Adipose tissue (tissue), 3 donors: ENCODE data around the gene ATP7A. TPM values are rescaled to one million over a fixed set of nuclear protein-coding genes. Genes with fewer than 3 reads are reported as not detected.
"Not testable (repeated sequence)": the region's sequence is repeated elsewhere in the genome, so short reads cannot be mapped to it uniquely, and the experiment has no call there.

Experiments
- H3K27ac ChIP-seq: one replicate; pipeline ENCODE4 v1.5.1; 2013; ENCODE audit warnings: low read depth, low read length
- WGBS, 3 donors: extraction: QIAGEN DNeasy Blood & Tissue Kit; methylation state at CpG; one replicate each; pipeline ENCODE4 v1.1.7; 2013; 5-methylcytosine and 5-hydroxymethylcytosine counted together
- polyA plus RNA-seq, 3 donors: library from polyadenylated mRNA; stranded (reverse); fragments of 200-250 nt; gene quantifications; one replicate each; pipeline ENCODE4 v1.2.3, GENCODE V29; 2013
- donor health status: healthy with polysubstance abuse.
- donor health status: Bipolar disorder and iron deficiency.
- donor health status: healthy.

Gene ATP7A
- polyA plus RNA-seq, 3 donors: 1.4 to 2.5 (median 1.5) TPM

DNA sequence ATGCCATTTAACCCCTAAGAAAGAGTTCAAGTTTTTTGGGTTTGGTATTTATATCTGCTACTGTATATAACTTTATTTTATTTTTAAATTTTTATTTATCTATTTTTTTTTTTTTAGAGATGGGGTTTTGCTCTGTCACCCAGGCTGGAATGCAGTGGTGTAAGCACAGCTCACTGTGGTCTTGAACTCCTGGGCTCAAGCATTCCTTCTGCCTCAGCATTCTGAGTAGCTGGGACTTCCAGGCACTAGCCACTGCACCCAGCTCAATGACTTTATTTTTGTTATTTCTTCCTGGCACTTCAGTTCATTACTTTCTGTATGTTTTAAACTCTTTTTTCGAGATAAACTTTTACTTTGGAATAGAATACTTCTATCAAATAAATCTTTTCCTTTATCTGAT, 101.4 kb downstream of the ATP7A start:
- WGBS, 3 donors: 63 to 98% (median 96%) methylated on average over 1 of the region's 1 CpG
- no peak overlapping the region for H3K27ac ChIP-seq

DNA sequence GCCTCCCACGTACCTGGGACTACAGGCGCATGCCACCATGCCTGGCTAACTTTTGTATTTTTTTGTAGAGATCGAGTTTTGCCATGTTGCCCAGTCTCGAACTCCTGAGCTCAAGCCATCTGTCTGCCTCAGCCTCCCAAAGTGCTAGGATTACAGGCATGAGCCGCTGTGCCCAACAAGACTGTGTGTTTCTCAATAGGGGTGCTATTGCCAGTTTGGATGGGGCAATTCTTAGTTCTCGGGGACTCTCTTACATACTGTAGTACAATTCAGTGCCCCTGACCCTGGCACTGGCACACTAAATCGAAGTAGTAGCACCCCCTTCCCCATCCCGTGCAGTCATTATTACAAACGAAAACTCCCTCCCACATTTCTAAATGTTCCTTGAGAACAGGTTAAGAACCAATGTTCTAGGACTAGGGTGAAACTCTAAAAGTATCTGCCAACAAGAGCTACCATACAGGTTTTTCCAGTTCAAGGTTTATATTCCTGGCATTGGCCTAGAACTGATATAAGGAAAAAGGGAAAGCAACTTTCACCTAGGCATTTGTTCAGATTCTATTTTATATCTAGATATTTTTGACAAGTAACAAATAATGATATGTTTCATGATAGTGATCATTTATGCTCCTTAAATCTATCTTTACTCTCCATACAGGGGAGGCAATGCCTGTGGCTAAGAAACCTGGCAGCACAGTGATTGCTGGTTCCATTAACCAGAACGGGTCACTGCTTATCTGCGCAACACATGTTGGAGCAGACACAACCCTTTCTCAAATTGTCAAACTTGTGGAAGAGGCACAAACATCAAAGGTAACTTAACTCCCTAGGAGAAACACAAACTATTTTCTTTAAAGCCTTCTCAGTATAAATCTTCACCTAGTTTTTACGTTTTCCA, 109.3 kb downstream of the ATP7A start:
- H3K27ac ChIP-seq: no peak overlapping the region
- 56 to 87% (median 68%) methylated on average over 12 of the region's 12 CpGs for WGBS, 3 donors

DNA sequence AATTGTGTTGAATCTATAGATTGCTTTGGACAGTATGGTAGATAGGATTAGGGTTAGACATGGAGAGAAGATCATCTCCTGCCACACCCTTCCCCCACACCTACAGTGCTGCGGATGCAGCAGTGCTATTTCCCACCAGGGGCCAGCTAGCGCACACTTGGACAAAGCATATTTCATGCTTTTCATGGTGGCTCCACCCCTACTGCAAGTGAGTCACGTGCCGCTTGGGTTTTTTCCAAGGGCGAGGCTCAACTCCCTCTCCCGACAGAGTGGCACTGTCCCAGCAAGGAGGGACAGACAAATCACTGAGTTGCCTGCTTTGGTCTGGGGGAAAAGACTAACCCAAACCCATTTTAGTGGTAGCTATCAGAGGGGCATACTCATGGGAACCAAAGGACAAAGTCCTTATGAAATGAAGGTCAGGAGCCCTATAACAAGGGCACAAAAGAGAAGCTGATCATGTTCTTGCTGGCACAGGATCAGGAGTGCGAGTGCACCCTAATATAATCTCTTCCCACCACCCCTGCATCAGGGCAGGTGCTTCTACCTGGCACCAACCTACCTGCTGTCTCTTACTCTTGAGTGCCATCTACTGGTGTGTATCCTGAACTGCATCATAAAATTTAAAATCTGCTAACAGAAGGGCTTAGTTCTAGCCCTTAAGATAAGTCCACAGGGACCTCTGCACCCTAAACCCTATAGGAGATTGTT, 114.0 kb downstream of the ATP7A start:
- no peak overlapping the region for H3K27ac ChIP-seq
- 47 to 58% (median 56%) methylated on average over 7 of the region's 7 CpGs for WGBS, 3 donors

DNA sequence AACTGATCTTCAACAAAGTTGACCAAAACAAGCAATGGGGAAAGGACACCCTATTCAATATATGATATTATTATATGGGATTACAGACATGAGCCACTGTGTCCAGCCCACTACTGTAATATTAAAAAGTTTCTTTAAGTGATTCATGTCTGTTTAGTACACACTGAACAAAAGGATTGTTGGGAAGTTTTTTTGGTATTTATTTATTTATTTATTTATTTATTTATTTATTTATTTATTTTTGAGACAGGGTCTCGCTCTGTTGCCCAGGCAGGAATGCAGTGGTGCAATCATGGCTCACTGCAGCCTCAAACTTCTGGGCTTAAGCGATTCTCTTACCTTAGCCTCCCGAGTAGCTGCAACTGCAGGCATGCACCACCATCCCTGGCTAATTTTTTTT, 117.3 kb downstream of the ATP7A start:
- no peak overlapping the region for H3K27ac ChIP-seq
- WGBS, 3 donors: 82 to 100% (median 95%) methylated on average over 3 of the region's 3 CpGs

GRCh38 chrX:78029663-78030062, 119.2 kb downstream of the ATP7A start:
- H3K27ac ChIP-seq: no peak overlapping the region
- 15 to 55% (median 48%) methylated on average over 2 of the region's 2 CpGs for WGBS, 3 donors

- WGBS, 3 donors: 76 to 94% (median 81%) methylated on average over 6 of the region's 6 CpGs
- no peak overlapping the region for H3K27ac ChIP-seq
Measured at GRCh38 chrX:78035061-78035460, 124.6 kb downstream of the ATP7A start.

DNA sequence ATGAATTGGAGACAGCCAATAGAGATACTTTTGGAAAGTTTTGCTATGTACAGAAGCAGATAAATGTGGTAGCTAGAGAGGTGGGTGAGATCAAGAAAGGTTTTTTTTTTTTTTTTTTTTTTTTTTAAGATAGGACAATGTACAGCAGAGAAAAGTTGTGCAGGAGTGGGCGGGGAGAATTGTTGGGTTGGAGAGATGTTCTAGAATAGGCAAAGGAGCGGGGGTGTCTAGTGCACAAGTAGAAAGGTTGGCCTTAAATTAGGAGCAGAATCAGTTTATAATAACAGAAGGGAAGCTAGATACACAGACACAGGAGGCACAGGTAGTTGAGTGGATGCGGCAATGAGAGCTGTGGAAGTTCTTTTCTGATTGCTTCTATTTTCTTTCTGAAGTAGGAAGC, 127.4 kb downstream of the ATP7A start:
- H3K27ac ChIP-seq: no peak overlapping the region
- WGBS, 3 donors: 89 to 100% (median 100%) methylated on average over 3 of the region's 3 CpGs

GRCh38 chrX:78042601-78043000, 132.1 kb downstream of the ATP7A start:
- H3K27ac ChIP-seq: no peak overlapping the region
- 87 to 100% (median 96%) methylated on average over 1 of the region's 1 CpG for WGBS, 3 donors

- H3K27ac ChIP-seq: no peak overlapping the region
- 69 to 91% (median 89%) methylated on average over 4 of the region's 4 CpGs for WGBS, 3 donors
Measured at GRCh38 chrX:78046362-78046761, 135.9 kb downstream of the ATP7A start.

- 53 to 88% (median 85%) methylated on average over 2 of the region's 2 CpGs for WGBS, 3 donors
- H3K27ac ChIP-seq: no peak overlapping the region
Measured at GRCh38 chrX:78048052-78048451, 137.6 kb downstream of the ATP7A start.

- H3K27ac ChIP-seq: no peak overlapping the region
Measured at GRCh38 chrX:78063687-78064086, 153.2 kb downstream of the ATP7A start.

DNA sequence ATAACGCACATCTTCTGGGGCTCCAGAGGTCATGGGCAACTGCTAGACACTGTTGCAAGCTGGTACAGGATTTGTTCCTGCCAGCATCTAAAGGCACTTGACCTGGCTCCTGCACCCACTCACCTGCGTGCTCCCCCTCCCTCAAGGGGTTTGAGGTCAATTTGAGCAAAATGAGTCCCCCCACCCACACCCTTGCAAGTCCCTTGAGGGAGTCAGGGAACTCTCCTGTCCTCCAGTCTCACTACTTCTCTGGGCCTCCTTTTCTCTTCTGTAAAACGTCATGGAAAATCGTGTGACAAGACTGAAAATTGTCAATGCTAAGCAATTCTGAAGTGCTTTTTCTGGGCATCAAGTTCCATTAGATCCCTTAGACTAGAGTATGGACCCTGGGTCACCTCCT, 153.7 kb downstream of the ATP7A start:
- 73 to 91% (median 91%) methylated on average over 3 to 4 of the region's 4 CpGs for WGBS, 3 donors
- no peak overlapping the region for H3K27ac ChIP-seq

DNA sequence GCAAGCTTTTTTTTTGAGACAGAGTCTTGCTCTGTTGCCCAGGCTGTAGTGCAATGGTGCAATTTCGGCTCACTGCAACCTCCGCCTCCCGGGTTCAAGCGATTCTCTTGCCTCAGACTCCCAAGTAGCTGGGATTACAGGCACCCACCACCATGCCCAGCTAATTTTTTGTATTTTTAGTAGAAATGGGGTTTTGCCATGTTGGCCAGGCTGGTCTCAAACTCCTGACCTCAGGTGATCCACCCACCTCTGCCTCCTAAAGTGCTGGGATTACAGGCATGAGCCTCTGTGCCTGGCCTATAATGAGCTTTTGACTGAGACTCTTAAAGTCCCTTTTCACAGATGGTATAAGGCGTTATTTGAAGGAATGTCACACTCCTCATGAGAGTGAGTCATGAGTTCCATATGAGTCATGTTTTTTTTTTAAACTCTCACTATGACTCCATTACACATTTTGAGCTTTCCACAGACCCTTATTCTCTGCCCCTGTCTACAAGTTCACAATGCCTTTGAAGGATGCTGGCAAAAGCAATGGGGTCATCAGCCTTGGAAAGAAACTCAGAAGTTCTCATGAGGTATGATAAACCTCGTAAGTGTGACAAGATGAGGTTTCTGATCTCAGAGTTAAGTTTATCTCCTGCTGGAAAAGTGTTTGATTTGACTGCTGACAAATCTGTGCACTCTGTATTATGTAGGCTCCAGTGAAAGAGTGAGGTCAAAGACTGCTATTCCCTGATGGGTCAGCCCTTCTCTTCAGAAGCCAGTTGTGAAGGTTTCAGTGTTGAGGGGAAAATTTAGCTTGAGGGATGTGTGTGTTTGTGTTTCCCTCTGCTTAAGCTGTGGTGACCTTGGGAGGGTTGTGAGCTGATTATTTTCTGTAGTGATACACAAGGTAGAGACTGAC, 154.5 kb downstream of the ATP7A start:
- 76 to 86% (median 84%) methylated on average over 6 of the region's 6 CpGs for WGBS, 3 donors
- not testable (repeated sequence) for H3K27ac ChIP-seq

DNA sequence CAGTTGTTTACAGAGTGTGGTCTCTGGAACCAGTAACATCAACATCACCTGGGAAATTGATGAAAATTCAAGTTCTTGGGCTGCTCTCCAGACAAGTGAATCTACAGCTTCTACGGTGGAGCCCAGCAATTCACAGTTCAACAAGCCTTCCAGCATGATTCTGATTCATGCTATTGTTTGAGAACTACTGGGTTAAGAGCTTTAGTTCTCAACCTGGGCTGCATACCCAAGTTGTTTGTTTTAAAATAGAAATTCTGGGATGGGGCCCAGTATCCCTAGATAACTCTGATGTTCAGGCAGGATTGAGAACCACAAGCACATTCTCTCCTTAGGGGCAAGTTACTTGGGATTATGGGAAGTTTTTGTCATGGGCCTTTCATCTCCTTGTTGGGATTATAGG, 155.6 kb downstream of the ATP7A start:
- 67 to 88% (median 87%) methylated on average over 1 of the region's 1 CpG for WGBS, 3 donors
- H3K27ac ChIP-seq: no peak overlapping the region

DNA sequence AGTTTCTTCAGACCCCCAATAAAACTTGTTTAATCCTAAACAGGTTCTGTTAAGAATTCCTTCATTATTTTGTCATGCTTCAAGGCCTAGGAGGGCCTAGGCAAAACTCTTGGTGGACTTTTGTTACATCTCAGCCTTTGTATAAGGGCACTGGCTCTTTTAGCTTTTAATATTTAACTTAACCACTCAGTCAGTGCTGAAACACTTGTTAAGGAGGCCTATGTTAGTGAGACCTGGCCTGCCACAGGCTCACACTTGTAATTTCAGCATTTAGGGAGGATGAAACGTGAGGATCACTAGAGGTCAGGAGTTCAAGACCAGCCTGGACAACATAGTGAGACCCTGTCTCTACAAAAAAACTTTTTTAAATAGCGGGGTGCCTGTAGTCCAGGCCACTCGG, 160.8 kb downstream of the ATP7A start:
- 66 to 91% (median 80%) methylated on average over 3 of the region's 3 CpGs for WGBS, 3 donors
- no peak overlapping the region for H3K27ac ChIP-seq

- H3K27ac ChIP-seq: not testable (repeated sequence)
Measured at GRCh38 chrX:78073147-78074077, 162.9 kb downstream of the ATP7A start.

DNA sequence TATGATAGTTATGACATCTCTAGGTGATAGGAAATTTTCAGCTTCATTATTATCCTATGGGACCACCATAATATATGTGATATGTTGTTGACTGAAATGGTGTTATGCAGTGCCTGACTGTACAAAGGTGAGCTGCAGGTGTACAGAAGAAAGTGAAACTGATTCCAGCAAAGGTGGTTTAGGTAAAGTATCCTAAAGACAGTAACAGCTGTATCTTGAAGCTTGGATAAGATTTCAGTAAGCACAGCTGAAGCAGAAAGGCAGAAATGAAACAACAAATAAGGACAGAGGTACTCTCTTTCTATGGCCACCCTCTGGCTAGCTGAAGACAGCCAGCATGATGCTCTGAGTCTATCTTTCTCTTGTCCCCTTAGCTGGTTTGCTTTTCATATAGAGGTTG, 163.6 kb downstream of the ATP7A start:
- no peak overlapping the region for H3K27ac ChIP-seq

More at GRCh38 chrX:78073147-78074077, 162.9 kb downstream of the ATP7A start:
- 89 to 92% (median 90%) methylated on average over 14 of the region's 14 CpGs for WGBS, 3 donors
